Ishikawa (cell line): ENCODE results near the gene S100A16.

ENCODE experiments used
- CREB1 ChIP-seq: IDR thresholded peaks from 2 replicates; pipeline ENCODE4 v1.6.1; 2012; ENCODE audit warnings: low read depth
- FOXM1 ChIP-seq: IDR thresholded peaks from 2 replicates; pipeline ENCODE4 v1.6.1; 2012; ENCODE audit warnings: low read depth, borderline replicate concordance
- MAX ChIP-seq: IDR thresholded peaks from 2 replicates; pipeline ENCODE4 v1.6.1; 2012
- NFIC ChIP-seq: IDR thresholded peaks from 2 replicates; pipeline ENCODE4 v1.6.1; 2012
- RAD21 ChIP-seq: IDR thresholded peaks from 2 replicates; pipeline ENCODE4 v1.6.1; 2012; ENCODE audit warnings: low read depth
- REST ChIP-seq: IDR thresholded peaks from 2 replicates; pipeline ENCODE4 v1.6.1; 2012; ENCODE audit warnings: low read depth, mild to moderate bottlenecking
- YY1 ChIP-seq: IDR thresholded peaks from 2 replicates; pipeline ENCODE4 v1.6.1; 2012; ENCODE audit warnings: low read depth
- TF ChIP-seq, protein P1 (sequence below): IDR thresholded peaks from 2 replicates; pipeline ENCODE4 v1.6.1; 2012

DNA sequence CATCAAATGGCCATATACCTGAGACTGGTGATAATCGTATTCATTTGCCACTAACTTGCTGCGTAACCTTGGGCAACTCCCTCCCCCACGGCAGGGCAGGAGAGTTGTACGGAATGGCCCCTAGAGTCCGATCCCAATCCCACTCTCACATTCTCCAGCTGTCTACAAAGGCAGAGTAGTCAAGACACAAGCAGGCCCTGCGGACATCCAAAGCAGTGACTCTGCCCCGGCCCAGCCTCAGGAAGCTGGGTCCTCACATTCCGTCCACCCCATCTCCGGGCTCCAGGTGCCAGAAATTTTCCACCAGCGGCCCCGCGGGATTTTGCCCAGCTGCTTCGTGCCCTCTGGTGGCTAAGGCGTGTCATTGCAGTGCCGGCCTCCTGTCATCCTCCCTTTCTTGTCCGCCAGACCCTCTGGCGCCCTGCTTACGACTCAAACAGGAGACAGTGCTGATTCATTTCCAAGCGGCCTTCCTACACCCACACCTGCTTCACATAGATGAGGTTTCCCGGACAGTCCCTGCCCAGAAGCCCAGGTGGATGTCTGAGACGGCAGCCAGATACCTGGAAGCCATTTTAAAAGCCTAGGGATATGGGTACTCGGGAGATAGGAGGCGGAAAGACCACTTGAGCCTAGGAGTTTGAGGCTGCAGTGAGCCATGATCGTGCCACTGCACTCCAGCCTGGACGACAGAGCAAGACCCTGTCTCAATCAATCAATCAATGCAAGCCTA lies 44.4 kb downstream of the S100A16 start:
- TF ChIP-seq, protein P1, sequence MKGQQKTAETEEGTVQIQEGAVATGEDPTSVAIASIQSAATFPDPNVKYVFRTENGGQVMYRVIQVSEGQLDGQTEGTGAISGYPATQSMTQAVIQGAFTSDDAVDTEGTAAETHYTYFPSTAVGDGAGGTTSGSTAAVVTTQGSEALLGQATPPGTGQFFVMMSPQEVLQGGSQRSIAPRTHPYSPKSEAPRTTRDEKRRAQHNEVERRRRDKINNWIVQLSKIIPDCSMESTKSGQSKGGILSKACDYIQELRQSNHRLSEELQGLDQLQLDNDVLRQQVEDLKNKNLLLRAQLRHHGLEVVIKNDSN, result no peak
- TF ChIP-seq RAD21, result peak; percentile 99
- peak; percentile 52; the same call in 1 of the 2 replicates for TF ChIP-seq NFIC
- no peak for TF ChIP-seq REST
- TF ChIP-seq CREB1, result no peak
- no peak; the same call in 1 of the 2 replicates for TF ChIP-seq YY1
- no peak for TF ChIP-seq FOXM1
- TF ChIP-seq MAX, result peak; percentile 31; the same call in 1 of the 2 replicates
